NCI-H1930 (cell line): Measurements from ENCODE around the gene VAC14.

Experiments
- DNase-seq, 2 experiments: peaks; one replicate each; lab custom pipeline; 2025; lab: John Stamatoyannopoulos, UW

The VAC14 gene

DNA sequence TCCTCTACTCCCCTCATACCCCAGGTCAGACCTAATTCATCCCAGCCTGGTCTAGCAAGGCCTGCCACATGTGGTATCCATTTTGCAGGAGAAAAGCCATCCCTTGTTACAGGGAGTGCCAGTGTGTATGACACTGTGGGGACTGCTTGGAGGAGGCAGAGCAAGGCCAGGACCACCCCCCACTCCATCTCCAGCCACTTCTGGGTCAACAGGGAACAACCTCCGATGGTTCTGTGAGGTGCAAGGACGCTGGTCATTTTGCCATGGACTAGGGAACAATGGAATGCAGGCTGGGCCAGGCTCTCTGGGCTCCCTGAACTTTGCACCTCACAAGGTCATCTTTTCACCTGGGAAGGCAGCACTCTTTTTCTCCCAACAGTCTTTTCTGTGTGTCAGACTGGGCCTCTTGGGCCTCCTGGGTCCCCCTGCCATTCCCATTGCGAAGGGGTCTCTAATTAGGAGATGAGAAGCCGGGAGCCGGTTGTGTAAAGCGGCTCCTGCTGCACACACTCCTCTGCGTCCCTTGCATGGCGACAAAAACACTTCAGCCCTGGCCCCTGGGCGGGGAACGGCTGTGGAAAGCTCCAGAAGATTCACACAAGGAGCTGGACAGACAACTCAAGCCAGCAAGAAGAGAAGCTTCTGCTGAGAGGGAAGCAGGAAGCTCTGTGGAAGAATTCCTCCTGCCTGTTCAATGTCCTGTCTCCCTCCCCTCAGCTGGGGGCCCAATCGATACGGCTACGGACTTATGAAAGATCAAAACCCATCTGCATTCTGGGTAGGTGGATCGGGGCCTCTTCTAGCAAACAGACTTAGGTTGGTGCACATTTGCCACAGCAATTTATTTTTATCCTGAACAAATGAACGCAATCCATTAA, 76.6 kb downstream of the VAC14 start:
- no peak for DNase-seq

DNA sequence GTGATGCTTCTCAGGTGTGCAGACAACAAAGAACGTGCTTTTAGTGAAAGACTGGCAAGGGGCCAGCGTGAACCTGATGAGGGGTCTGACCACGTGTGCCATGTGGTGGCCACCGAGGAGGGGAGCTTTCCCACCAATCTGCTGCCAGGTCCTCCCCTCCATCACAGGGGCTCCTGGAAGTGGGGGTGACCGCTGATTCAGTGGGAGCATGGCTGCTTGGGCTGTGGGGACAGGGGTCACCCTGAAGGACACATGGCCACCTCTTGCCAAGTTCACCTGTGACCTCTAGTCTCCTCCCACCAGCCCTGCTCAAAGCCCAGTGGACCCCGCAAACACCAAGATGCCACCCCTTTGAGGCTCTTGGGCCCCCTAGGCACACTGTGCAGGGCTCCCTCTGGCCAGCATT, 77.2 kb downstream of the VAC14 start:
- DNase-seq, result no peak

DNA sequence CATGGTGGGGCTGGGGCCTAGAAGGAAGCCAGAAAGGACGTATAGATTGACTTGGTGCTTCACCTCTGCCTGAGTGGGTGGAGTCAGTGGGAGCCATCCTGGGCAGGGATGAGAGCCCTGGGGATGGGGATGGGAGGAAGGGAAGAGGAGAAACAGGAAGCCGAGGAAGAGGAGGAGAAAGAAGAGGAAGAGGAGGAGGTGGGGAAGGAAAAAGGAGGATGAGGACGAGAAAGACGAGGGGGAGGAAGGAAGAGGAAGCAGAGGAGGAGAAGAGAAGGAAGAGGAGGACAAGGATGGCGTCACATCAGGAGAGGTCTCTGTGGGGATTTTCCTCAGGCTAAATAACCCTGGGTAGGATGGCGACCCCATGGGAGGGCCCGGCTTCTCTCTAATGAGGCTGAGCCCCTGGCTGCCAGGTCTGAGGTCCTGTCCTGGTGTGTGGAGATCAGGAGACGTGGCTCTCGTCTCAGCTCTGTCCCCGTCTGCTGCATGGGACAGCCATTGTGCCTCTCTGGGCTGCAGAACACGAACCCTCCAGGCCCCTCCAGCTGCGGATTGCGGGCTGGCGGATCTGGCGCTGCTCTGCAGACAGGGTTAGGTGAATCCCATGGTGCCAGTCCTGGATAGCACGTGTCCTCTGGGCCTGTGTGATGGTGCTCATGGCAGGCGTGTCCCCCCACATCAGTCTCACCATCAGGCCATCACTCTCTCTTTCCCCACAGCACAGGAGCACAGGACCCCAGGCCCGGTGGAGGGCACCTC, 79.6 kb downstream of the VAC14 start:
- DNase-seq, result no peak

DNA sequence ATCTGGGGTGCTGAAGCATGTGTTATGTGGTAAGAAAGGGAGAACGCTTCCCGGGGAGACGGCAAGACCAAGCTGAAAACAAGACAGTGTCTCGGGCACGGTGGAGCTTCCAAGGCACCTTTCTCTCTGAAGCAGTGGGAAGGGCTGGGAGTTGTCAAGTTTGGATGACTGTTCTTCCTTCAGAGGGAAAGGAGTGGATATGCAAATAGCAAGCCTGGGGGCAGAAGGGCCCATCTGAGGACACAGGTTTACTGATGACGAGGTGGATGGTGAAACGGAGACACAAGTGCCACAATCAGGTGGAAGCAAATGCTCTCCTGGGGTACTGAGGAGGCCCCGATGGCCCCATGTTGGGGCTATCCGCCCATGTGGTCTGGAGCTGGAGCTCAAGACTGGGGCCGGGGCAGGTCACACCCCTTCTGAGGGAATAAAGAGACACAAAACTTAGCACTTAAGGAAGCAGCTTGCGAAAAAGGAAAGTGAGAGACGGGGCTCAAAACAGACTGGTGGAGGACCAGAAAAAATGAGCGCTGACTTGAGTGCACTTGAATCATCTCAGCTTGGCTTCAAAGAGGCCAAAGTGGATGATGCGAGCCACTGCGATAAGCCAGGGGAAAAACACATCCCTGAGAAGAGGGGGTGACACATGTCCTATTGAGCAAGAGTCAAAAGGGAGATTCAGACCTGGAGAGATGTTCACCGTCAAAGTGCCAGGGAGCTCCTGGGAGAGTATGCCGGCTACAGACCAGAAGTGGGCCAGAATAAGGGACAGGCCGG, 80.3 kb downstream of the VAC14 start:
- DNase-seq, result no peak

DNA sequence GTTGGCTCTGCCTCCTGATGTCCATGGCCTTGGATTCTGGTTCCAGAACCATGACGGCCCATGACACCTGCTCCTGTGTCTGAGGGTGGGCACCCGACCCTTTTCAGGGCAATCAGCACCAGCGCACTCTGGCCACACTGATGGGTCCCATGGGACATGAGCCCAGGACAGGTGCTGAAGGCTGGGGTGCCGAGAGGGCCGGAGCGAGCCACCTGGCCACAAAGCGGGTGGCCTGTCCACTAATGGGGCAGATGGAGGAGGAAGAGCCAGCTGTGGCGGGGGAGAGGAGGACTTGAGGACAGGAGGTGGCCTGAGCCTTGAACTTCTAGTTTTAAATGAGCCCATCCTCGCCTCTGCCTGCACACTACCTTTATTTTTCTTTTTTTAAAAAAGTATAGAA, 83.9 kb downstream of the VAC14 start:
- no peak for DNase-seq

DNA sequence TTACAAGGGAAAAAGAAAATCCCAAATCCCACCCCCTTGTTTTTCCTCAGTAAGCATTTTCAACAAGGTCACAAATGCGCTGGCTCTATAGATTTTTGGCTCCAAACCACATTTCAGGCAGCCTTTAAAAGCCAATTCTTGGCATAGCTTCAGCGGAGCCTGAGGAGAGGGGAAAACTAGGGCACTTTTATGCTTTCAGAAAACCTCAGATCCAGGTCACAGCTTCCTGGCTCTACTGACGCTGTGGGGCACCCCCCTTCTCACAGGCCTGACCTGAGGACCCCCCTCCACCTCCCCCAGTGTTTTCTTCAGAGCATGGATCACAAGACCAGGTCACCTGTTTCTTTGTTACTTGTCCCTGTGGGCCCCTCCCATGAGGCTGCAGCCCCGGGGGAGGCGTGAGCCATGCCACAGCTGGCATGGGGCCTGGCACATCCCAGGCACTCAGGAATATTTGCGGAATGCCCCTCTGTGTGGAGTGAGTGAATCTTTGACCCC, 85.0 kb downstream of the VAC14 start:
- no peak for DNase-seq

DNA sequence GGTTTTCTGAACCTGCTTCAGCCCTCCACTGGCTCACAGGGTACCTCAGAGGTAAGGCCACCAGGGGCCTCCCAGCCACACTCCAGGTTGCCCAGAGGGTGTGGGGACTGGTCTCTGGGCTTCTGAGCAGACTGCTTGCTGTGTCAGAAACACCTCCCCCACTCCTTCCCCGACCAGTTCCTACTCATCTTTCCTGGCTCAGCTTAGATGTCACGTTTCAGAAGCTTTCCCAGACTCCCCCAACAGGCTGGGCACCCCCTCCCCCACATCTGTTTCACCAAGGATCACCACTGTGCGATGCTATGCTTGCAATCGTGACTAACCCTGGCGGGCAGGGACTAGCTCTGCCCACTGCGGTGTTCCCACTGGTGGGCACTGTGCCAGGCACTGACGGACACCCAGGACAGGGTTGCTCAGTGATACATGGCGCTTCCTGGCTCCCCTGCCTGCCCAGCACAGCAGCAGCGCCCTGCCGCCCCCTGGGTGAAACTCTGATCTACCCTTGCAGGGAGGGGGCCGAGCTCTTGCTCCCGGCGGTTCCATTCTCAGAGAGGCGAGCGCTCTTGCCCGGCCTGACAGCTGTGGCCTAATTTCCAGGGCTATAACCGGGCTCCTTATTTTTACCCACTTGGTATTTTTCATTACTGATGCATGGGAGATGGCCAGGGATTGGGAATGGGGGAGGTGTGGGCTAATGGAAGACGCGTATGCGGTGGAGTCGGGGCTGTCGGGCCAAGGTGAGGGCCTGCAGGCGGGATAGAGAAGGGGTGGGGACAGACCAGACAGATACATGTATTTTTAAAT, 85.7 kb downstream of the VAC14 start:
- no peak for DNase-seq

DNA sequence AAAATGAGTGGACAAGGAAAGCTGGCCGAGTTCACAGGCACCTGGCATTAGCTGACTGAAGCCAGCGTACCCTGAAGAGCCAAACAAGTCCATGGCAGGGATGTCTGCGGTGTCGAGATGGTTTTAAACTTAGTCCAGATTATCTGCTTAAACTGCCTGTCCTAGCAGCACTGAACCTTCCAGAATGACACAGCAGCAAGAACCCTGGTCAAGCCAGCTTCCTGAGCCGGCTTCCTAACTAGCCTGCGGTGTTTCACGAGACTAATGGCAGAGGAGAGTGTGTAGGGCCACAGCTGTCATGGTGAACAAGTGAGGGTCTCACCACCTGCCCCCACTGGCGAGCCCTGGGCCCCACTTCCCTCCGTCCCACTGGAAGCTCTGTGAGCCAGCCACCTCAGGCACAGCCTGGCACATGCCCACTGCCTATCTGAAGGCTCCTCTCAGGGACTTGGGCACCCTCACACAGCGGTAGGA, 86.3 kb downstream of the VAC14 start:
- no peak for DNase-seq

DNA sequence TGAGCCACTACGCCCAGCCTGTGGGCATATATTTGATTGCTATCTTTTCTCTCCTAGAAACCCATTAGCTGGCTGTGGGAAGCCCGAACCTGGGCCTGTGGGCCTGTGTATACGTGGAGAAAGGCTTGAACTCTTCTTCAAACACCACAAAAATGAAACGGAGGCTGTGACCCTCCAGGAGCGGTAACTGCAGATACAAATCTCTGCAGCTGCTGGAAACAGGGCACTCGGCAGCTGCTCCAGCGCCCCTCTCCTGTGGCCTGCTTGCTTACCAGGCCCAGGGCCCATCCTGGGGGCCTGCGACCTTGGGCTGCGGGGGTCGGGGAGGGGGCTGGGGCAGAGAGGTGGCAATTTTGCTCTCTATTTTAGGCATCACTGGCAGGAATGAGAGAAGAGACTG, 87.1 kb downstream of the VAC14 start:
- no peak for DNase-seq

DNA sequence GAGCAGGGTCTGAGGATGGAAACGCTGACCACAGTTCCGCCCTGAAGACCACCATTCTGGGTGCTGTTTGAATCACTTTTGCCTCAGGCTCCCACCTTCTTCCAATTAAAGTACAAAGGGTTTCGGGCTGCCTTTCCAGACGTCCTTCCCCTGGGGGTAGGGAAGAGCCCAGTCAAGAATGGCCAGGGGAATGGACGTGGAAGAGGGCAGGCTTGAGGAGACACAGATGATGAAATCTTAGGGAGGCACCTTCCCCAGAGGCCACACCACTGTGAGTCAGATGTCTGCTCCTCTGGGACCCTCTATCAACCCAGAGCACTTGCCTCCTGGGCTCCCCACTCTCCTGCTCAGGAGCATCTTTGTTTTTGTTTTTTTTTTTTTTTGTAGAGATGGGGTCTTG, 87.6 kb downstream of the VAC14 start:
- no peak for DNase-seq

DNA sequence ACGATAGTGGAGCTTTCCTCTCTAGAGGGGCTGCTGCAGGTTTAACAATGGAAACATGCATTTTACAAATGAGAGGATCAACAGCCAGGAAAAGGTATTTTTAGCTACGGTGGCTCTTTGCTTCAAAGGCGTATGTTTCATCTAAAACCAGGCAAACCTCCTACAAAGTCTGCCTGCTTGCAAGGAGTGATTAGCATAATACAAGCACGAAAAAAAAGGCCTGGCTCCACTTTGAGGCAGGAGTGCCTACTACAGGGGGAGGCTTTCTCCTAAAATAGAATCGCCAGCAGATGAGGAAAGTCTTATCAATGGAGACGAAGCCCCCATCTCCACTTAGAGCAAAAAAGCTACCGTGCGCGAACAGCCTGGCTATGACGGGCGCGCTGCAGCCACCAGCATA, 88.0 kb downstream of the VAC14 start:
- DNase-seq, result no peak

DNA sequence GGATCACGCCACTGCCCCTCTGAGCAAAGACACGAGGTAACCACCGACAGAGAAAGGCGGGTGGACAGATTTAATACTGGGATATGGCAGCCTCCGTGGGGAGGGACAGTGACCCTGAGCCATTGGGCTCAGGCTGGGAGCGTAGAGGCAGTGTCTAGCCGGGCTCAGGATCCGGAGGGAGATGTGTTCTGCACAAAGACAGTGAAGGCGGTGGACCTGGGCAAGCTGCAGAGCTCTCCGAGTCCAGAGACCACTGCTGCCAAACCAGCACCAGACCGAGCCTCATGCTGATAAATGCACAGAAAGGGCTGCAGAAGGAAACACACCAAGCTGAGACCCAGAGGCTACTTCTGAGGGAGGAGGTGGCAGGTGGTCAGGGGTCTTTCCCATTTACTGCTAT, 88.6 kb downstream of the VAC14 start:
- DNase-seq, result no peak

DNA sequence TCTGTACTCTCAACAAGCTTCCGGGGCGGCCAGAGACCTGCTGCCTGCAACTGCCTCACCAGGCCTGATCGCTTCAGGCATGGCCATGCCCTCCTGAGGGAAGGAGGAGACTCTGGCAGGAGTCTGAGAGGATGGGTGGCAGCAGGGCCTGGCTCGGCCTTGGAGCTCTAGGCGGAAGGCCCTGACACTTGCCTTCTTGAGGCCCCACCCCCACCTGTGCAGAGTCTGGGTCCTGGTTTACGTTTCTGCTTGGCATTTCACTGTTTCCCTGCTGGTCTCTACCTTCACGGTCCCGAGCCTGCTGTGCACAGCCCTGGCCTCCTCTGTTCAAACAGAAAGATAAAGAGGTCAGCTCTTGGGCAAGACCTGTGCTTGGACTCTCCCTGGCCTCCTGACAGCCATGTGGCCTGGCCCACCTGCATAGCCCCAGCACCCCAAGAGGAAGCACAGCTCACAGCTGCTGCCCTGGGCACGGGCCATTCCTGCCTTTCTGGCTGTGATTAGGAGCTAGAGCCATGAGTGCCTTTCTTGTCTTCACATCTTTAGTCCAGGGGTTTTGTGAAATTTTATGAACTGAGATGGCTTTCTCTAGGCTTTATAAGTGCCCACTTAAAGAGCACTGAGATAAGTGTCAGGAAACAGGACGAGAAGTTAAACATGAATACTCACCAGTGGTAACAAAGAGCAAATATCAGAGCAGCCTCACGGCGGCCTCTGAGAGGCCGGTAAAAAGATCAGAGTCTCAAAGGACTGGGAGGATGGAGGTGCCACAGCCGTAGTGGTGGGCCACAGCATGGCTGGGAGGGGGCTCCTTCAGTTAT, 89.5 kb downstream of the VAC14 start:
- DNase-seq, result no peak

DNA sequence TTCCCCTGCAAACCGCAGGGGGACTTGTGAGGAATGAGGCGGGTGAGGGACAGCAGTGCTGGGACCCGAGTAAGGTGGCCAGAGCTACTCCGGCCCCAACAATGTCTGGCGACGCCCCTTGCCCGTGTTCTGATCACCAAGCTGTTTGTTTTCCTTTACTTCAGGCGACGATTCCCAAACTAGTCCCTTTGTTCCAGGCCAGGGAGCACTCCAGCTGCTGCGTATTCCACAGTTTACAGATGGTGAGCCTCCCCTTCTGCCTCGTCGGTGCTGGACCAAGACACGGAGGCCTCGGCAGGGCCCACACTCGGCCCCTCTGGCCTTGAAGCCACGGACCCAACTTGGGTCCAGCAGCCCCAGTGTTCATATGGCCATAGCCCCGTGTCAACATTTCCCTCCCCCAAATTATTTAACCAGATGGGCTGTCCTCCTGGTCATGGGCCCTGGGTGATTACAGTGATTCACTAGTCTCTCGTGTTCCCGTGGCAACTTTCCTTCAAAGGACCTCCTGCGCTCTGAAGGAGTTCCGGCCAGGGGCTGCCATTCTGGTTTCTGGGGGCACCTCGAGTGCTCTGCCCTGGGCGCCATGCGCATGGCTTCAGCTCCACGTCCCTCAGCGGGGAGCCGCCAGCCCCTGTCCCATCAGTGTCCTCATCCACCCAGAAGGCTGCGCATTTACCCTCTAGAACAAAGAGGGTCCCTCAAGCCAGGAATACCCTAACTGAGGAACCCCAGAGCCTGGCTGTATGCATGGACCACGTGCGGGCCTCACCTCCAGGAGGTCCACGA, 90.3 kb downstream of the VAC14 start:
- no peak for DNase-seq

DNA sequence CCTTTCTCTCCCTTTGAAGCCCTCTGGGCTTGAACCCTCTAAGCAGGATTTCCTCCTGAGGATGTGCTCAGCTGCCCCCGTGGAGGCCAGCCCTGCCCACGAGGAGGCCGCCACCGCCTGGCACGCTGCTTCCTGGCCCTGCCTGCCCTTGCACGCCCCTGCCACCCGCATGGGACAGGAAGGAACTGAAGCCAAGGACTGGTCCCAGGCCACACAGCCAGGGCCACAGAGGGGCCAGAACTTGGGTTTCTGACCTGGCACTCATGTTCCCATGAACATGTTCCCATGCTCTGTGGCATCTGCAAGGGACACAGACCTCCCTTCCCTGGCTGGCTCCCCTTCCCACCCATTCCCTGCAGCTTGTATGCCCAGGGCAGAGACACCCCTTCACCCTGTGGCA, 91.0 kb downstream of the VAC14 start:
- DNase-seq, result no peak

DNA sequence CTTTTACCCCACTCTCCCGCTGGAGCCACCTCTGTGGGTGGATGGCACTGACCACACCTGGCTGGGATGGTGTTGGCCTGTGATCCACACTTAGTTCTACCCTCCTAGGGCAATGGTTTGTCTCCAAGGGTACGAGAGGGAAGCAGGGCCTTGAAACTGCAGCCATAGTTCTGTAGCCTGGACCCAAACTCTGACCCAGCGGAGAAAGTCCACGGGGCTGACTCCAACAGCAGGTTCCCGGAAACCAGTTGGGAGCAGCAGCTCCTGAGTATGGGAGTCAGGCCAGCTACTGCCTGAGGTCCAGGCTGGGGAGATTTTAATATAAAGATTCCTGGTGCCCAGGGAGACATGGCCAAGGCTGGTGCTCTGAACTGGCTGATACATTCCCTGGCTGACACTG, 91.5 kb downstream of the VAC14 start:
- no peak for DNase-seq

DNA sequence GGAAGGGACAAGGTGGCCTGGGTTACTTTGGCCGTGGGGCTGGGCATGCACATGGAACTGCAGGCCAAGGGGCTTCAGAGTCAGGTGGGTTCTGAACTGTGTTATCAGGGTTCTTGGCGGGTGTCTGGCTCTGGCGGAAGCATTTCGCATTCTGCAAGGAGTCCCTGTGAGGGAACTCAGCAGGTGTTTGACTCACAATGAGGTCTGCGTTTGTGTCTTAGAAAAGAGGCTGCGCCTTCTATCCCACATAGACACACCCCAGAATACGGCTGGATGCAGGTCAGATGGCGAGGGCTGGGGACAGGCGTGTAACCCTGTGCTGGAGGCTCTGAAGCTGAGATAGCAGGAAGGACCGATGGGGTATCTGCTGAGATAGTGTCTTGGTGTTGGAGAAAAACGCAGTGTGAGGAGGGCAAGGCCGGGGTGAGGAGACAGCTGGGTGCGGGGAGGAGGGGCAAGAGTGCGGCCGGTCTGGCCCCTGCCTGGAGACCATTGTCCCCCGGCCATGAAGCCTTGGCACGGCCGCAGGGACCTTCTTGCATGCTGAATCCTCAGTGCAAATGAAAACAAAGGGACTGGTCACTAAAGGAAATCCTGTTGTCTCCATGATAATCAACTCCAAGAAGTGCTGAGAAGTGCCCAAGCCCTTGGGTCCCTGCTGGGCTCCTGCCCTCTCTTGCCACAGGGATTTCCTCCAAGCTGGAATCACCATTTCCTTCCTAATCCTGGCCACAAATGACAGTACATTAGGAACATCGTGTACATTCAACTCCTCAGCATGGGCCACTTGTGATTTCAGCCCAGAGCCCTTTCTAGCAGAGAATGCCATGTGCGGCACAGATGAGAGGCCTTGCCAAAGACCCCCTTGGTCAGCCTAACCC, 92.4 kb downstream of the VAC14 start:
- DNase-seq, result no peak

DNA sequence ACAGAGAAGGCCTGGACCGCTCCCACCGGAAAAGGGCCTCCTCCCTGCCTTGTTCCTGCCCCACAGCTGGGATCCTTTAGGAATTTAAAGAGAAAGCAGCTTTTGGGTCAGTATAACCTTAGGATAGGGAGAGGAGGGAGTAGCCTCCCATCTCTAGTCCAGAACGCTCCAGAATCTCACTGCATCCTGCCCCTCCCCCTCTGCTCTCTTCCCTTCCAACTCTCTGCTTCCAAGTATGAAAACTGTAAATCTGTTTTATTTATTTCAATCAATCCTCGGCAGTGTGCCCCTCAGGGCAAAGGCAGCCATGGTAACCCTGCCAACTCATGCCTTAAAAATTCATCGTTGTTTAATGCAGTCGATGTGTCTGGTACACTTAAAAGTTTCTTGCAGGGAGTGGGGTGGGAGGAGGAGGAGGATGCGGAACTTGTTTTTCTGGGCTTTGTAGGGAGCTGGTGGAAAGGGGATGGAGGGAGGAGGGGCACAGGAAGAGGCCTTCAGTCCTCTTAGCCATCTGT, 94.0 kb downstream of the VAC14 start:
- DNase-seq, result no peak

DNA sequence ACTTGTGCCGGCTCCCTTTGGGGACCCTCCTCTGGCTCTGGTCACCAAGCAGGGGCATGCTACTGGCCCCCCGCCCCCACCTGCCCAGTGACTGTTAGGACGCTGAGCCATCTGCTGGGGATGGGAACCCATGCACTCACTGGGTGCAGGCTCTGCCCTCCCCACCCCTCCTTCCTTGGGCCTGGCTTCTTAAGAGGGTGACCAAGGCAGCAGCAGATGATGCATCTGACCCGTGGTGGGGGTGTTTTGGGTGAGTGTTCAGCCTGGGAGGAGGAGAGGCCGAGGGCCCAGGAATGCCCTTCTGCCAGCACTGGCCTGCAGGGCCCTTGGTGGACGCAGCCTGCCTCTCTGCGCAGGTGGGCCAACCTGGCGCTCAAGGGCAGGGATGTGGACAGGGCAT, 95.9 kb downstream of the VAC14 start:
- DNase-seq, result no peak
